A549 (cell line): ENCODE measurements around the gene RIMBP2. TPM values are rescaled to one million over a fixed set of nuclear protein-coding genes. Genes with fewer than 3 reads are reported as not detected.

Source experiments
- ATAC-seq, 2 experiments: fragments of 200-7000 bp in 1 of 2; fragments of >200 bp in 1 of 2; cut with Nextera tagmentation in 1 of 2; cut with Tn5 transposase in 1 of 2; 3 replicates each; pipeline versions ENCODE4 v1.8.0 to v1.9.1; 2018 to 2020; ENCODE audit warnings: mild to moderate bottlenecking in 1 of 2, moderate library complexity in 1 of 2
- CTCF ChIA-PET: fragments of 300-600 bp; sonication (Branson Sonifier 250); formaldehyde crosslinking; extraction: SDS; loops from one replicate; lab custom pipeline; 2021; ENCODE audit warnings: antibody characterized with exemption, inconsistent platforms; lab: Yijun Ruan, JAX
- POLR2A ChIA-PET: fragments of 350-600 bp; formaldehyde crosslinking; extraction: SDS; loops from one replicate; lab custom pipeline; 2021; ENCODE audit warnings: antibody characterized with exemption, inconsistent platforms; lab: Yijun Ruan, JAX
- DNase-seq, 2 experiments: peaks; one replicate each; pipeline versions ENCODE4 v3.0.0 to v3.0.0-alpha.2; 2011 to 2016; ENCODE audit warnings: low read depth in 1 of 2, low spot score in 1 of 2
- FAIRE-seq: peaks from 2 replicates; lab custom pipeline; 2011; peaks lifted over from hg19 to GRCh38; lab: Jason Lieb, UNC
- H3K27ac ChIP-seq, 2 experiments: fragments of >200 bp; sonication (Bioruptor Twin); formaldehyde crosslinking; 3 replicates each; pipeline ENCODE4 v1.5.1; 2016 to 2017
- H3K4me1 ChIP-seq: fragments of >200 bp; sonication (Bioruptor Twin); formaldehyde crosslinking; 3 replicates; pipeline ENCODE4 v1.6.1; 2016
- H3K4me2 ChIP-seq: fragments of >200 bp; sonication (Bioruptor Twin); formaldehyde crosslinking; 3 replicates; pipeline ENCODE4 v1.6.1; 2016
- H3K4me3 ChIP-seq: fragments of >200 bp; sonication (Bioruptor Twin); formaldehyde crosslinking; 3 replicates; pipeline ENCODE4 v1.5.1; 2016
- H3K9me3 ChIP-seq: fragments of >200 bp; sonication (Bioruptor Twin); formaldehyde crosslinking; 3 replicates; pipeline ENCODE4 v1.6.1; 2016
- CBX2 ChIP-seq: fragments of 200-600 bp; sonication (generic); IDR thresholded peaks from 2 replicates; pipeline ENCODE4 v1.6.1; 2016; ENCODE audit warnings: low read depth, mild to moderate bottlenecking, borderline replicate concordance
- CHD4 ChIP-seq: fragments of 200-600 bp; sonication (generic); IDR thresholded peaks from 2 replicates; pipeline ENCODE4 v1.6.1; 2016; ENCODE audit warnings: antibody characterized with exemption, mild to moderate bottlenecking, borderline replicate concordance
- E2F6 ChIP-seq: IDR thresholded peaks from 2 replicates; pipeline ENCODE4 v1.6.1; 2012; ENCODE audit warnings: low read depth, borderline replicate concordance
- EP300 ChIP-seq, 2 experiments: fragments of >200 bp; sonication (Bioruptor Twin); formaldehyde crosslinking; IDR thresholded peaks; 2 replicates in 1 of 2; 3 replicates in 1 of 2; pipeline ENCODE4 v1.6.1; 2016 to 2017
- FOSL2 ChIP-seq, 2 experiments: fragments of 450-650 bp in 1 of 2; fragments of >200 bp in 1 of 2; sonication (Bioruptor Twin) in 1 of 2; formaldehyde crosslinking; IDR thresholded peaks; 2 replicates each; pipeline versions ENCODE4 v1.5.0 to v1.6.1; 2016 to 2020; ENCODE audit warnings: mild to moderate bottlenecking in 1 of 2, moderate library complexity in 1 of 2
- FOXS1 ChIP-seq: fragments of 250-450 bp; sonication (Bioruptor Pico); IDR thresholded peaks from 2 replicates; pipeline ENCODE4 v1.5.0; 2020; ENCODE audit warnings: mild to moderate bottlenecking, moderate library complexity
- GATA3 ChIP-seq: IDR thresholded peaks from 2 replicates; pipeline ENCODE4 v1.6.1; 2012; ENCODE audit warnings: borderline replicate concordance
- HEYL ChIP-seq: fragments of 250-450 bp; sonication (Bioruptor Pico); IDR thresholded peaks from 2 replicates; pipeline ENCODE4 v1.8.0; 2021; ENCODE audit warnings: mild to moderate bottlenecking, moderate library complexity
- HOXB5 ChIP-seq: fragments of 250-450 bp; sonication (Bioruptor Pico); IDR thresholded peaks from 2 replicates; pipeline ENCODE4 v1.5.0; 2020; ENCODE audit warnings: mild to moderate bottlenecking, moderate library complexity
- KDM5A ChIP-seq: fragments of 200-600 bp; sonication (generic); IDR thresholded peaks from 2 replicates; pipeline ENCODE4 v1.6.1; 2016; ENCODE audit warnings: antibody characterized with exemption, mild to moderate bottlenecking
- MAZ ChIP-seq: fragments of 150-350 bp; IDR thresholded peaks from 2 replicates; pipeline ENCODE4 v1.6.1; 2014; ENCODE audit warnings: antibody characterized with exemption, low read depth, low read length, borderline replicate concordance
- MYC ChIP-seq: IDR thresholded peaks from 2 replicates; pipeline ENCODE4 v1.6.1; 2012; ENCODE audit warnings: mild to moderate bottlenecking, inconsistent platforms, low read length, improper control_type of control experiment, borderline replicate concordance
- NFE2L2 ChIP-seq: fragments of 150-350 bp; conservative IDR thresholded peaks from 2 replicates; pipeline ENCODE4 v1.6.1; 2014; ENCODE audit warnings: low read length
- NR3C1 ChIP-seq: fragments of >200 bp; sonication (Bioruptor Twin); formaldehyde crosslinking; IDR thresholded peaks from 3 replicates; pipeline ENCODE4 v1.6.1; 2017
- REST ChIP-seq: fragments of 200-600 bp; sonication (generic); IDR thresholded peaks from 2 replicates; pipeline ENCODE4 v1.6.1; 2016; ENCODE audit warnings: antibody characterized with exemption, mild to moderate bottlenecking, moderate library complexity
- RFX5 ChIP-seq: fragments of 450-650 bp; IDR thresholded peaks from 2 replicates; pipeline ENCODE4 v1.7.1; 2014; ENCODE audit warnings: antibody characterized with exemption, mild to moderate bottlenecking, moderate library complexity
- TFCP2L1 ChIP-seq: fragments of 250-450 bp; sonication (Bioruptor Pico); IDR thresholded peaks from 2 replicates; pipeline ENCODE4 v1.5.0; 2021; ENCODE audit warnings: mild to moderate bottlenecking
- ZNF302 ChIP-seq: fragments of 250-450 bp; sonication (Bioruptor Pico); IDR thresholded peaks from 2 replicates; pipeline ENCODE4 v1.9.0; 2021; ENCODE audit warnings: inconsistent platforms, mild to moderate bottlenecking, moderate library complexity
- ZSCAN20 ChIP-seq: fragments of 250-450 bp; sonication (Bioruptor Pico); IDR thresholded peaks from 2 replicates; pipeline ENCODE4 v1.8.0; 2022; ENCODE audit warnings: mild to moderate bottlenecking, moderate library complexity
- WGBS: methylation state at CpG from one replicate; pipeline ENCODE4 v1.1.6; 2017; ENCODE audit errors: missing lambda C conversion rate; 5-methylcytosine and 5-hydroxymethylcytosine counted together
- polyA plus RNA-seq, 4 experiments: library from polyadenylated mRNA; depleted of rRNA in 3 of 4; stranded (reverse); fragments of >200 nt; fragmentation: RNase III in 1 of 4; extraction: RNeasy Plus Mini Kit Qiagen cat#74134 plus additional on column Dnase treatment in 1 of 4; gene quantifications; 2 replicates in 3 of 4; 3 replicates in 1 of 4; pipeline ENCODE4 v1.2.3, GENCODE V29; 2011 to 2017
- TF ChIP-seq, protein P1 (sequence below): IDR thresholded peaks from 2 replicates; pipeline ENCODE4 v1.6.1; 2012
- TF ChIP-seq, protein P2 (sequence below): IDR thresholded peaks from 2 replicates; pipeline ENCODE4 v1.6.1; 2012

Gene RIMBP2
- polyA plus RNA-seq, 2 of the 4 experiments (the other 2 are of a cell fraction): not detected

DNA sequence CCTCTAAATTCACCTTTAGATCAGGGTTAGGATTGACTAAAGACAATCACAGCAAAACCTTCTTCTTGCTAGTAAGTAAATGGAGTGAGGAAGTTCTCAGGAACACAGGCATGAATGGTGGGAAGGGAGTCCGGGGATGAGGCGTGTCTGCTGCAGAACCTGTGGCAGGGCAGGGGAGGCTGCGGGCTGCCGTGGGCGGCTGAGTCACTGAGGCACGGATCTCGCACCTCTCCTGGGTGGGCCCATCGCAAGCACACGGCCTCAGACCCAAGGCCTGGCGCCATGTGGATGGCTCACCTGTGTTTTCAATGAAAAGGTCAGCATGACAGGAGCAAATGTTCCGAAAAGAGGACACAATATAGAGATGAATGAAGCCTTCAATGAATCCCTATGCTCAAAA is 293.0 kb downstream of the RIMBP2 start:
- WGBS: 25% methylated on average over 11 of the region's 11 CpGs
- CTCF ChIA-PET: no interaction called here
- Histone ChIP-seq H3K27ac (no peak overlapping the region), H3K4me3 (no peak overlapping the region), H3K9me3 (no peaks in the 10 kb centered on the region), H3K4me2 (no peak overlapping the region)
- POLR2A ChIA-PET: no interaction called here
- no peak for DNase-seq
- no peak for ATAC-seq
- no peak for FAIRE-seq
- TF ChIP-seq RFX5: no peak
- no peak for TF ChIP-seq NR3C1
- TF ChIP-seq, all 56 proteins: peak for 0
- H3K4me1 ChIP-seq: no peaks in the 10 kb centered on the region

GRCh38 chr12:130422676-130423075 is 293.4 kb downstream of the RIMBP2 start:
- Histone ChIP-seq H3K9me3 (no peaks in the 10 kb centered on the region), H3K4me3 (no peak overlapping the region), H3K4me2 (no peak overlapping the region), H3K4me1 (no peaks in the 10 kb centered on the region), H3K27ac (no peak overlapping the region)
- FAIRE-seq (no peak), DNase-seq (no peak), ATAC-seq (no peak)
- ChIA-PET POLR2A (no interaction called here), CTCF (no interaction called here)
- TF ChIP-seq TFCP2L1 (CRISPR knock-in tag) (no peak), RFX5 (no peak)
- 32% methylated on average over 8 of the region's 8 CpGs for WGBS

- Histone ChIP-seq H3K4me2 (no peak overlapping the region), H3K27ac (no peak overlapping the region), H3K4me1 (no peaks in the 10 kb centered on the region), H3K4me3 (no peak overlapping the region), H3K9me3 (no peaks in the 10 kb centered on the region)
- 10% methylated on average over 6 of the region's 6 CpGs for WGBS
- POLR2A ChIA-PET: no interaction called here
- CTCF ChIA-PET: interaction anchor here (1.2 kb wide), 1 partner anchor 326 kb away, joined by 4 read pairs; no protein-coding TSS in a partner anchor
- no peak for ATAC-seq
- no peak for DNase-seq
- no peak for FAIRE-seq
- TF ChIP-seq FOSL2 (IDR thresholded peaks at IDR 0.05) (no peak), FOSL2 (CRISPR knock-in tag; IDR thresholded peaks at IDR 0.05) (0 out of 2 replicates have a peak, but pooled peaks have one; percentile 8), KDM5A (no peak), ZNF302 (no peak), CHD4 (no peak)
These were observed 294.2 kb downstream of the RIMBP2 start for GRCh38 chr12:130421896-130422295.

GRCh38 chr12:130420071-130420470 is 296.0 kb downstream of the RIMBP2 start:
- ChIA-PET CTCF (no interaction called here), POLR2A (no interaction called here)
- Histone ChIP-seq H3K4me2 (no peak overlapping the region), H3K9me3 (no peaks in the 10 kb centered on the region), H3K27ac (no peak overlapping the region), H3K4me3 (no peak overlapping the region), H3K4me1 (no peaks in the 10 kb centered on the region)
- no peak for ATAC-seq
- TF ChIP-seq FOXS1 (CRISPR knock-in tag) (no peak), EP300 (IDR thresholded peaks at IDR 0.05) (no peak), CBX2 (no peak), NR3C1 (no peak), GATA3 (no peak), HEYL (no peak), E2F6 (no peak), HOXB5 (CRISPR knock-in tag) (no peak), NFE2L2 (no peak), REST (no peak), MYC (no peak), ZSCAN20 (no peak), MAZ (no peak)
- TF ChIP-seq, protein P1, sequence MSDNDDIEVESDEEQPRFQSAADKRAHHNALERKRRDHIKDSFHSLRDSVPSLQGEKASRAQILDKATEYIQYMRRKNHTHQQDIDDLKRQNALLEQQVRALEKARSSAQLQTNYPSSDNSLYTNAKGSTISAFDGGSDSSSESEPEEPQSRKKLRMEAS: no peak
- TF ChIP-seq, protein P2, sequence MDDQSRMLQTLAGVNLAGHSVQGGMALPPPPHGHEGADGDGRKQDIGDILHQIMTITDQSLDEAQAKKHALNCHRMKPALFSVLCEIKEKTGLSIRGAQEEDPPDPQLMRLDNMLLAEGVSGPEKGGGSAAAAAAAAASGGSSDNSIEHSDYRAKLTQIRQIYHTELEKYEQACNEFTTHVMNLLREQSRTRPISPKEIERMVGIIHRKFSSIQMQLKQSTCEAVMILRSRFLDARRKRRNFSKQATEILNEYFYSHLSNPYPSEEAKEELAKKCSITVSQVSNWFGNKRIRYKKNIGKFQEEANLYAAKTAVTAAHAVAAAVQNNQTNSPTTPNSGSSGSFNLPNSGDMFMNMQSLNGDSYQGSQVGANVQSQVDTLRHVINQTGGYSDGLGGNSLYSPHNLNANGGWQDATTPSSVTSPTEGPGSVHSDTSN: no peak
- no peak for DNase-seq
- WGBS: 20% methylated on average over 4 of the region's 4 CpGs
- FAIRE-seq: no peak
